Bronchial smooth muscle cell (primary cell): ENCODE data around the gene SORL1. TPM values are rescaled to one million over a fixed set of nuclear protein-coding genes. Genes with fewer than 3 reads are reported as not detected.

Experiments used
- total RNA-seq: library from RNA; depleted of rRNA; stranded (reverse); fragments of >200 nt; gene quantifications from 2 replicates; pipeline ENCODE4 v1.2.1, GENCODE V29; 2014

The SORL1 gene, protein sequence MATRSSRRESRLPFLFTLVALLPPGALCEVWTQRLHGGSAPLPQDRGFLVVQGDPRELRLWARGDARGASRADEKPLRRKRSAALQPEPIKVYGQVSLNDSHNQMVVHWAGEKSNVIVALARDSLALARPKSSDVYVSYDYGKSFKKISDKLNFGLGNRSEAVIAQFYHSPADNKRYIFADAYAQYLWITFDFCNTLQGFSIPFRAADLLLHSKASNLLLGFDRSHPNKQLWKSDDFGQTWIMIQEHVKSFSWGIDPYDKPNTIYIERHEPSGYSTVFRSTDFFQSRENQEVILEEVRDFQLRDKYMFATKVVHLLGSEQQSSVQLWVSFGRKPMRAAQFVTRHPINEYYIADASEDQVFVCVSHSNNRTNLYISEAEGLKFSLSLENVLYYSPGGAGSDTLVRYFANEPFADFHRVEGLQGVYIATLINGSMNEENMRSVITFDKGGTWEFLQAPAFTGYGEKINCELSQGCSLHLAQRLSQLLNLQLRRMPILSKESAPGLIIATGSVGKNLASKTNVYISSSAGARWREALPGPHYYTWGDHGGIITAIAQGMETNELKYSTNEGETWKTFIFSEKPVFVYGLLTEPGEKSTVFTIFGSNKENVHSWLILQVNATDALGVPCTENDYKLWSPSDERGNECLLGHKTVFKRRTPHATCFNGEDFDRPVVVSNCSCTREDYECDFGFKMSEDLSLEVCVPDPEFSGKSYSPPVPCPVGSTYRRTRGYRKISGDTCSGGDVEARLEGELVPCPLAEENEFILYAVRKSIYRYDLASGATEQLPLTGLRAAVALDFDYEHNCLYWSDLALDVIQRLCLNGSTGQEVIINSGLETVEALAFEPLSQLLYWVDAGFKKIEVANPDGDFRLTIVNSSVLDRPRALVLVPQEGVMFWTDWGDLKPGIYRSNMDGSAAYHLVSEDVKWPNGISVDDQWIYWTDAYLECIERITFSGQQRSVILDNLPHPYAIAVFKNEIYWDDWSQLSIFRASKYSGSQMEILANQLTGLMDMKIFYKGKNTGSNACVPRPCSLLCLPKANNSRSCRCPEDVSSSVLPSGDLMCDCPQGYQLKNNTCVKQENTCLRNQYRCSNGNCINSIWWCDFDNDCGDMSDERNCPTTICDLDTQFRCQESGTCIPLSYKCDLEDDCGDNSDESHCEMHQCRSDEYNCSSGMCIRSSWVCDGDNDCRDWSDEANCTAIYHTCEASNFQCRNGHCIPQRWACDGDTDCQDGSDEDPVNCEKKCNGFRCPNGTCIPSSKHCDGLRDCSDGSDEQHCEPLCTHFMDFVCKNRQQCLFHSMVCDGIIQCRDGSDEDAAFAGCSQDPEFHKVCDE (N-terminal part only)
- total RNA-seq = 0.26 and 0.63 TPM in 2 replicates

DNA sequence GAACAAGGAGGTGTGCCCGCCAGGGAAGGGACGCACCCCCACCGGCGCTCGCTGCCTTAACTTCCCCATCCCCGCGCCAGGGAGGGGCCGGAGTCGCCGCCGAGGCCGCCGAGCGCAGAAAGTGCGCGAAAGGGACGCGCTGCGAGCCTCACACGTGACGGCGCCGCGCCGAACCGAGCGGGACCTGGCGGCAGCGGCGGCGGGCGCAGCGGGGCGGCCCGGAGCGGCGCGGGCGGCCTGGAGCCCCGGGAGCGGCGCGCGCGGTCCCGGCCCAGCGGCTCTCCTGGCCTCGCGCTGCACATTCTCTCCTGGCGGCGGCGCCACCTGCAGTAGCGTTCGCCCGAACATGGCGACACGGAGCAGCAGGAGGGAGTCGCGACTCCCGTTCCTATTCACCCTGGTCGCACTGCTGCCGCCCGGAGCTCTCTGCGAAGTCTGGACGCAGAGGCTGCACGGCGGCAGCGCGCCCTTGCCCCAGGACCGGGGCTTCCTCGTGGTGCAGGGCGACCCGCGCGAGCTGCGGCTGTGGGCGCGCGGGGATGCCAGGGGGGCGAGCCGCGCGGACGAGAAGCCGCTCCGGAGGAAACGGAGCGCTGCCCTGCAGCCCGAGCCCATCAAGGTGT, at the start of gene SORL1:
Gene SORL1 (plus strand): TSS at position 329 of the 623 bp plus-strand sequence. CDS start 18 bp downstream, at position 347.

DNA sequence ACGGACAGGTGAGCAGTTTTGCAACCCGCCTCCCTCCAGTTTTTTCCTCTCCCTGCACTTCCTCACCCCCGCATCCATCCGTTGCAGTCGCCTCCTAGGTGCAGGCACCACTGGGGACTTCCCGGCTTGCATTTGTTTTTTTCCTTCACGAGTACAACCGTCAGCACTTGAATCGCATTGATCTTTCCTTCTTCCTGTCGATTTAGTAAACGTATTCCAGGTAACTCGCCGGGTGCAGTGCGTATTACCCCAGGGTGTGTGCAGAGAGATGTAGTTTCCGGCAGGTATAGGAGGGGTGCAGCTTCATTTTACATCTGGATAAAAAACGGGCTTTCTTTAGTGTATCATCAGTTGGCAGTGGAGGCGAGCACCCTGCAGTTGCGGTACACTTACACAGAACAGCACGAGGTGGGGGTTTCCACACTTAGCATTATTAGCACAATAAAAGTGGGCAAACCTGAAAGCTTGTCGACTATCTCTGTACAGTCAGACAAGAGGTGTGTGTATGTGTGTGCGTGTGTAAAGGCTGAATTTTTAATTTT, 566 bp downstream of the SORL1 start, which contains the start of gene SORL1-AS1:
Gene SORL1-AS1 (minus strand): TSS at position 359 of the 542 bp plus-strand sequence.

Other genes with a start within 250 kb of the SORL1 start
- 26.7 and 38.0 TPM in 2 replicates for gene SC5D, start 159.5 kb upstream of the SORL1 start, total RNA-seq